Hepatocyte (in vitro differentiated cells): ENCODE measurements around the gene ING5. TPM values are rescaled to one million over a fixed set of nuclear protein-coding genes. Genes with fewer than 3 reads are reported as not detected.

Experiments used
- DNase-seq: peaks from one replicate; pipeline ENCODE4 v3.0.0-alpha.2; 2016; ENCODE audit warnings: low spot score
- H2AFZ ChIP-seq: fragments of 200-600 bp; sonication (generic); 2 replicates; pipeline ENCODE4 v1.6.0; 2016; ENCODE audit warnings: antibody characterized with exemption, mild to moderate bottlenecking
- H3K27ac ChIP-seq: fragments of 200-600 bp; sonication (generic); 2 replicates; pipeline ENCODE4 v1.5.1; 2016; ENCODE audit warnings: mild to moderate bottlenecking
- H3K27me3 ChIP-seq: fragments of 200-600 bp; sonication (generic); 2 replicates; pipeline ENCODE4 v1.6.1; 2016
- H3K36me3 ChIP-seq: fragments of 200-600 bp; sonication (generic); replicated peaks from 2 replicates; pipeline ENCODE4 v1.5.1; 2016; ENCODE audit warnings: low read depth; ENCODE audit not compliant: insufficient read depth
- H3K4me1 ChIP-seq: fragments of 200-600 bp; sonication (generic); 2 replicates; pipeline ENCODE4 v1.5.1; 2016; ENCODE audit warnings: mild to moderate bottlenecking, moderate library complexity; ENCODE audit not compliant: insufficient read depth
- H3K4me2 ChIP-seq: fragments of 200-600 bp; sonication (generic); 2 replicates; pipeline ENCODE4 v1.6.0; 2016
- H3K4me3 ChIP-seq: fragments of 200-600 bp; sonication (generic); 2 replicates; pipeline ENCODE4 v1.5.1; 2016; ENCODE audit warnings: mild to moderate bottlenecking
- H3K79me2 ChIP-seq: fragments of 200-600 bp; sonication (generic); 2 replicates; pipeline ENCODE4 v1.6.0; 2017; ENCODE audit warnings: mild to moderate bottlenecking
- H3K9me2 ChIP-seq: fragments of 200-600 bp; sonication (generic); replicated peaks from 2 replicates; pipeline ENCODE4 v1.6.0; 2017; ENCODE audit warnings: mild to moderate bottlenecking; ENCODE audit not compliant: insufficient read depth
- H3K9me3 ChIP-seq: fragments of 200-600 bp; sonication (generic); 2 replicates; pipeline ENCODE4 v1.5.1; 2016; ENCODE audit warnings: low read depth, mild to moderate bottlenecking
- H4K20me1 ChIP-seq: fragments of 200-600 bp; sonication (generic); 2 replicates; pipeline ENCODE4 v1.6.0; 2016; ENCODE audit warnings: mild to moderate bottlenecking; ENCODE audit not compliant: insufficient read depth, poor library complexity, severe bottlenecking
- EZH2 ChIP-seq: fragments of 200-600 bp; sonication (generic); IDR thresholded peaks from 2 replicates; pipeline ENCODE4 v1.6.1; 2016; ENCODE audit warnings: antibody characterized with exemption, mild to moderate bottlenecking, borderline replicate concordance
- EZH2phosphoT487 ChIP-seq: fragments of 200-600 bp; sonication (generic); IDR thresholded peaks from one replicate; pipeline ENCODE4 v1.6.1; 2018; ENCODE audit warnings: antibody characterized with exemption, mild to moderate bottlenecking, low read depth, moderate library complexity; ENCODE audit not compliant: unreplicated experiment, severe bottlenecking
- WGBS: methylation state at CpG from one replicate; pipeline ENCODE4 v1.1.6; 2016; ENCODE audit warnings: low lambda C conversion rate; ENCODE audit errors: missing lambda C conversion rate; 5-methylcytosine and 5-hydroxymethylcytosine counted together
- polyA plus RNA-seq: library from polyadenylated mRNA; unstranded; fragments of >200 nt; fragmentation: Nextera tagmentation; extraction: Ambion mirVana; gene quantifications from 2 replicates; pipeline ENCODE4 v1.2.1, GENCODE V29; 2016
- total RNA-seq: library from RNA; depleted of rRNA; stranded (reverse); fragments of >200 nt; gene quantifications from 2 replicates; pipeline ENCODE4 v1.2.3, GENCODE V29; 2014
- TF ChIP-seq, protein P1 (sequence below): fragments of 200-600 bp; sonication (generic); IDR thresholded peaks from 2 replicates; pipeline ENCODE4 v1.5.1; 2016; ENCODE audit warnings: antibody characterized with exemption, mild to moderate bottlenecking; ENCODE audit not compliant: poor library complexity

The ING5 gene
- total and polyA plus RNA-seq, 2 experiments from 2014 or later: 27.6 to 33.4 TPM

DNA sequence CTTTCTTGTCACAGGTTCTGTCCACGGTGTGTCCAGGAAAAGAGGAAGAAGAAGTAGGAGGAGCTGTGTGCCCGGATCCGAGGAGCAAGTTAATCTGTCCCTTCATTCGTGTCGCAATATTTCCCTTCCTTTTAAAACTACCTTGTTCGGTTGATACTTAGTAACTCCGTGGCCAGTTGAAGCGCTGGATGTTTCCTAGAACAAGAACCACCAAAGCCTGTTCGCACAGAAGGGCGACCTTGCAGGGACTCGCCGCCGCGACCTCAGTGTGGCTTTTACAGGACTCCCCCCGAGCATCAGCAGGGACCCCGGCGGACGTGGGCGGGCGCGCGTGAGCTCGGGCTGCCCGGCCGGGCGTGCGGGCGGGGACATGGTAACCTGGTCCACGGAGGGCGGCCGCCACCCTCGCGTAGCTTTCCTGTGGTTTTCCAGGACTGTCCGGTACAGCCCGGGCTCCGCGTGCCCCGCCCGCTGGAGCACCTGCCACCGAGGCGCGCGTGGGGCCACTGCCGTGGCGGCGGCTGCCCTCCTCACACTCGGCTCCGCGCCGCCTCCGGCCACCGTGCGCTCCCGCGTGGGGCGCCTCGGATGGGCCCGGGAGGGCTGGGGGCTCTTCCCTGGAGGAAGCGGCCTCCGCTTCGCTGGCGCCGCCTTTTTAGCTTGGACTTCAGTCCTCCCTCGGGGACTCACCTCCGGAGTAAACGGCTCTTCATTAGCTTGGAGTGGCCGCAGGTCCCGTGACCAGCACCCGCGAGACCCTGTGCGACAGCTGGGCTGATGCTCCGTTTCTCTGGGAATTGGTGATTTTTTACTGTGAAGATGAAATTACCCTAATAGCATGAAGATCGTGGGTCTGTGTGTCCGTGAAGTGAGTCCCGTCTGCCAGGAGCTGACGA lies 23.4 kb downstream of the ING5 start:
- Histone ChIP-seq H3K27ac (no peak overlapping the region), H2AFZ (no peak overlapping the region), H3K79me2 (no peaks in the 10 kb centered on the region), H3K27me3 (no peaks in the 10 kb centered on the region), H3K4me1 (no peaks in the 10 kb centered on the region), H3K4me2 (no peak overlapping the region), H4K20me1 (no peaks in the 10 kb centered on the region), H3K4me3 (no peak overlapping the region), H3K9me2 (no peaks in the 10 kb centered on the region), H3K36me3 (no peaks in the 10 kb centered on the region), H3K9me3 (no peaks in the 10 kb centered on the region)
- TF ChIP-seq, protein P1, sequence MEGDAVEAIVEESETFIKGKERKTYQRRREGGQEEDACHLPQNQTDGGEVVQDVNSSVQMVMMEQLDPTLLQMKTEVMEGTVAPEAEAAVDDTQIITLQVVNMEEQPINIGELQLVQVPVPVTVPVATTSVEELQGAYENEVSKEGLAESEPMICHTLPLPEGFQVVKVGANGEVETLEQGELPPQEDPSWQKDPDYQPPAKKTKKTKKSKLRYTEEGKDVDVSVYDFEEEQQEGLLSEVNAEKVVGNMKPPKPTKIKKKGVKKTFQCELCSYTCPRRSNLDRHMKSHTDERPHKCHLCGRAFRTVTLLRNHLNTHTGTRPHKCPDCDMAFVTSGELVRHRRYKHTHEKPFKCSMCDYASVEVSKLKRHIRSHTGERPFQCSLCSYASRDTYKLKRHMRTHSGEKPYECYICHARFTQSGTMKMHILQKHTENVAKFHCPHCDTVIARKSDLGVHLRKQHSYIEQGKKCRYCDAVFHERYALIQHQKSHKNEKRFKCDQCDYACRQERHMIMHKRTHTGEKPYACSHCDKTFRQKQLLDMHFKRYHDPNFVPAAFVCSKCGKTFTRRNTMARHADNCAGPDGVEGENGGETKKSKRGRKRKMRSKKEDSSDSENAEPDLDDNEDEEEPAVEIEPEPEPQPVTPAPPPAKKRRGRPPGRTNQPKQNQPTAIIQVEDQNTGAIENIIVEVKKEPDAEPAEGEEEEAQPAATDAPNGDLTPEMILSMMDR: no peak
- DNase-seq: no peak
- WGBS: 96% methylated on average over 51 of the region's 76 CpGs

DNA sequence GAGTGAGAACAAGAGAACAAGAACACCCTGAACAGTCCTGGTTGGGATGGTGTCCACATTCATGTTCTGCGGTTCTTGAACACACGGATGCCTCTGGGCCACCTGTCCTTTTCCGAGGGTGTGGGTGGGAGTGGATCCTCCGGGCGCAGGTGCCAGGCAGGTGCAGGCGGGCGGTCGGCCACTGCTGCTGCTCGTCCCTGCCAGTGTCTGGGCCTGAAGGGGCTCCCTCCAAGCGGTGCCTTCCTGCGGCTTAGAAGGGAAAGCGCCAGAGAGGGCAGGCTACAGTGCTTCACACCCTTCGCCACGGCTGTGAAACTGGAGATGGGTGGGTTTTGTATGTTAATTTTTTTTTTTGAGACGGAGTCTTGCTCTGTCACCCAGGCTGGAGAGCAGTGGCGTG lies 24.6 kb downstream of the ING5 start:
- no peak overlapping the region for H3K4me2 ChIP-seq
- H3K9me2 ChIP-seq: no peaks in the 10 kb centered on the region
- DNase-seq: no peak
- no peak overlapping the region for H3K27ac ChIP-seq
- H3K4me1 ChIP-seq: no peaks in the 10 kb centered on the region
- TF ChIP-seq EZH2phosphoT487 (no peak), EZH2 (no peak)
- TF ChIP-seq, protein P1: no peak
- H3K4me3 ChIP-seq: no peak overlapping the region
- no peak overlapping the region for H2AFZ ChIP-seq
- WGBS: 96% methylated on average over 16 of the region's 16 CpGs
- no peaks in the 10 kb centered on the region for H3K79me2 ChIP-seq
- H3K36me3 ChIP-seq: no peaks in the 10 kb centered on the region
- H4K20me1 ChIP-seq: no peaks in the 10 kb centered on the region
- H3K27me3 ChIP-seq: no peaks in the 10 kb centered on the region
- no peaks in the 10 kb centered on the region for H3K9me3 ChIP-seq

DNA sequence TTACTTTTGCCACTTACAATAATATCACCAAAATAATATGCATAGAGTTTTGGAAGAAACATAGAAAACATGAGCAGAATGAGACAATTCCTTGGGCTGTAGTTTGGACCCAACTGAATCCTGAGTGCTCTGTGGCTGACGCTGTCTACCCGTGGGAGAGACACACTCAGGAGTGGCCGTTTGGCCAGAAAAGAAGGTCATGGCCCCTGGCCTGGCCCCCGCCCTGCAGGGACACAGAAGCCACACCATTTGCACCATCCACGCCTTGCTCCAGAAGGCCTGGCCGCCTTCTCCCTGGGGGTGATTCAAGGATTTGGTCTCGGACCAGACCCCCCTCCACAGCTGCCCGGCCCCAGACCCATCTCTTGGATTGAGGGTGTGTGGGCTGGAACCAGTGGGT lies 26.2 kb downstream of the ING5 start:
- Histone ChIP-seq H3K79me2 (no peaks in the 10 kb centered on the region), H3K27me3 (no peaks in the 10 kb centered on the region), H3K4me1 (no peaks in the 10 kb centered on the region), H3K9me3 (no peaks in the 10 kb centered on the region), H3K4me3 (no peak overlapping the region), H3K9me2 (no peaks in the 10 kb centered on the region), H3K4me2 (no peak overlapping the region), H3K27ac (no peak overlapping the region), H4K20me1 (no peaks in the 10 kb centered on the region), H2AFZ (no peak overlapping the region), H3K36me3 (no peaks in the 10 kb centered on the region)
- no peak for DNase-seq
- 96% methylated on average over 8 of the region's 8 CpGs for whole genome bisulfite sequencing
- no peak for TF ChIP-seq EZH2
- TF ChIP-seq, protein P1: no peak
